Measurements from ENCODE around the gene FABP7. TPM values are rescaled to one million over a fixed set of nuclear protein-coding genes. Genes with fewer than 3 reads are reported as not detected.

Gene FABP7
- total RNA-seq, 1 experiment from 2014 or later = not detected

DNA sequence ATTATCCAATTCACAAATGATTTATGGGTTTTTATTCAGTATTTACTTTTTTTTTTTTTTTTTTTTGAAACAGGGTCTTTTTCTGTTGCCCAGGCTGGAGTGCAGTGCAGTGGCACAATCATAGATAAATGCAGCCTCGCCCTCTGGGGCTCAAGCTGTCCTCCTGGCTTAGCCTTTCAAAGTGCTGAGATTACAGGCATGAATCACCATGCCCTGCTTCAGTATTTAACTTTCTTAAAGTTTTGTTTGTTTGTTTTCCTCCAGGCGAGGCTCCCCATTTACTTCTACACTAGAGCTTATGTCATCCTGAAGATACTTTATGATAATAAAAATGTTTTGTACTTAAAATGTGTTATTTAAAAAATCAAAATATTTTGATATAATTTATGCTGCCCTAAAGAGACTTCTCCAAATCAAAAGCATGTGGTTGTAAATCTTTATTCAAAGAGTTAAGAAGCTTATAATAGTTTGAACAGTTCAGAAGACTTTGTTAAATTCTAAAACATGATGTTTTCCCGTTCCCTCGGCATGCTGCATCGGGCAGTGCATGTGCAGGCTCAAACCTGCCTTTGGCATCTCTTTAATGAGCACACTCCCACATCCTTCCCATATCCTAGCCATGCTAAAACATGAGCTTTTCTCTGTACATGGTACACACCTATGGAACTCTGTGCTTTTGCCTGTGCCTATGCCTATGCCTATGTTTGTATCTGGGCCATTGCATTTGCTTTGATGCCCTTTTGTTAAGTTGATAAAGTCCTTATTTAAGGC is 20.6 kb downstream of the FABP7 start:
- intact Hi-C loops (cut with micrococcal nuclease) = no loop called here
- Histone ChIP-seq H3K4me3 (ENCODE audit: low read length) (no peak overlapping the region), H4K20me1 (ENCODE audit: low read length) (no peaks in the 10 kb centered on the region), H3K27ac (ENCODE audit: low read length) (peak overlapping the region; percentile 91), H3K9ac (ENCODE audit: low read length) (no peak overlapping the region), H3K9me2 (replicated peaks; ENCODE audit: low read length) (no peaks in the 10 kb centered on the region), H2AFZ (ENCODE audit: low read length) (no peak overlapping the region), H3K27me3 (ENCODE audit: low read length) (no peaks in the 10 kb centered on the region), H3K79me2 (ENCODE audit: low read length) (0 out of 2 replicates have a peak, but pooled peaks cover 4% of the 10 kb centered on the region), H3F3A (ENCODE audit: low read length, unreplicated experiment) (peaks cover 12% of the 10 kb centered on the region), H3K4me1 (ENCODE audit: insufficient read depth, low read length) (peaks cover 36% of the 10 kb centered on the region), H3K4me2 (ENCODE audit: low read length) (peak overlapping the region; percentile 60), H3K36me3 (ENCODE audit: low read depth, low read length) (no peaks in the 10 kb centered on the region), H3K9me3 (ENCODE audit: low read length) (no peaks in the 10 kb centered on the region)
- POLR2A ChIA-PET (ENCODE audit: unreplicated experiment) = interaction anchor here (0.6 kb wide), 1 partner anchor 11 kb away, joined by 3 read pairs; no protein-coding TSS in a partner anchor
- TF ChIP-seq EZH2phosphoT487 (IDR thresholded peaks at IDR 0.05; ENCODE audit: borderline replicate concordance, low read length) = no peak
- no peak for TF ChIP-seq EZH2 (IDR thresholded peaks at IDR 0.05; ENCODE audit: low read length, unreplicated experiment)
- TF ChIP-seq, protein P1, sequence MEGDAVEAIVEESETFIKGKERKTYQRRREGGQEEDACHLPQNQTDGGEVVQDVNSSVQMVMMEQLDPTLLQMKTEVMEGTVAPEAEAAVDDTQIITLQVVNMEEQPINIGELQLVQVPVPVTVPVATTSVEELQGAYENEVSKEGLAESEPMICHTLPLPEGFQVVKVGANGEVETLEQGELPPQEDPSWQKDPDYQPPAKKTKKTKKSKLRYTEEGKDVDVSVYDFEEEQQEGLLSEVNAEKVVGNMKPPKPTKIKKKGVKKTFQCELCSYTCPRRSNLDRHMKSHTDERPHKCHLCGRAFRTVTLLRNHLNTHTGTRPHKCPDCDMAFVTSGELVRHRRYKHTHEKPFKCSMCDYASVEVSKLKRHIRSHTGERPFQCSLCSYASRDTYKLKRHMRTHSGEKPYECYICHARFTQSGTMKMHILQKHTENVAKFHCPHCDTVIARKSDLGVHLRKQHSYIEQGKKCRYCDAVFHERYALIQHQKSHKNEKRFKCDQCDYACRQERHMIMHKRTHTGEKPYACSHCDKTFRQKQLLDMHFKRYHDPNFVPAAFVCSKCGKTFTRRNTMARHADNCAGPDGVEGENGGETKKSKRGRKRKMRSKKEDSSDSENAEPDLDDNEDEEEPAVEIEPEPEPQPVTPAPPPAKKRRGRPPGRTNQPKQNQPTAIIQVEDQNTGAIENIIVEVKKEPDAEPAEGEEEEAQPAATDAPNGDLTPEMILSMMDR (conservative IDR thresholded peaks at IDR 0.05; ENCODE audit: low read depth, low read length) = no peak
- DNase-seq = peak; percentile 63
- CTCF ChIA-PET = interaction anchor here (1.4 kb wide), 1 partner anchor 39 kb away, joined by 4 read pairs; no protein-coding TSS in a partner anchor
- ATAC-seq = peak; percentile 59
- BruUV-seq (replicated peaks) = no TSS peak

DNA sequence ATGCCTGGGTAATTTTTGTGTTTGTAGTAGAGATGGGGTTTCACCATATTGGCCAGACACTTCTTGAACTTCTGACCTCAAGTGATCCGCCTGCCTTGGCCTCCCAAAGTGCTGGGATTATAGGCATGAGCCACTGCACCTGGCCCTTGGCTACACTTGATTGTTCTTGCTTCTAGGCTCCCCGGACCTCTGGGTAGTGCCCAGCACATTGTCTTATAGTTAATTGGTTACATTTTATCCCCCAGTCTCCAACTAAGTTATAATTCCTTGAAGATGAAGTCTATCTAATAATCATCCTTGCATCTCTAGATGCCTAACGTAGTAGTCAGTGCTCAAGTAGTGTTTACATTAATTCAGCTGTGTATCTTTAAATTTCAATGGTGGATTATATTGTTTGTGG is 21.4 kb downstream of the FABP7 start:
- intact Hi-C loops (cut with micrococcal nuclease) = no loop called here
- Histone ChIP-seq H3K4me2 (ENCODE audit: low read length) (no peak overlapping the region), H3K4me1 (ENCODE audit: insufficient read depth, low read length) (peaks cover 36% of the 10 kb centered on the region), H3K27ac (ENCODE audit: low read length) (no peak overlapping the region), H4K20me1 (ENCODE audit: low read length) (no peaks in the 10 kb centered on the region), H3K9me2 (replicated peaks; ENCODE audit: low read length) (no peaks in the 10 kb centered on the region), H3K79me2 (ENCODE audit: low read length) (no peaks in the 10 kb centered on the region), H3K36me3 (ENCODE audit: low read depth, low read length) (no peaks in the 10 kb centered on the region), H3K27me3 (ENCODE audit: low read length) (no peaks in the 10 kb centered on the region), H3K4me3 (ENCODE audit: low read length) (no peak overlapping the region), H3K9ac (ENCODE audit: low read length) (no peak overlapping the region), H2AFZ (ENCODE audit: low read length) (no peak overlapping the region), H3F3A (ENCODE audit: low read length, unreplicated experiment) (peaks cover 12% of the 10 kb centered on the region), H3K9me3 (ENCODE audit: low read length) (no peaks in the 10 kb centered on the region)
- ChIA-PET CTCF (interaction anchor here (1.4 kb wide), 1 partner anchor 38 kb away, joined by 4 read pairs; no protein-coding TSS in a partner anchor), POLR2A (ENCODE audit: unreplicated experiment) (no interaction called here)
- ATAC-seq = no peak
- DNase-seq = no peak
- no TSS peak for BruUV-seq (replicated peaks)
- TF ChIP-seq EZH2phosphoT487 (IDR thresholded peaks at IDR 0.05; ENCODE audit: borderline replicate concordance, low read length) = no peak

DNA sequence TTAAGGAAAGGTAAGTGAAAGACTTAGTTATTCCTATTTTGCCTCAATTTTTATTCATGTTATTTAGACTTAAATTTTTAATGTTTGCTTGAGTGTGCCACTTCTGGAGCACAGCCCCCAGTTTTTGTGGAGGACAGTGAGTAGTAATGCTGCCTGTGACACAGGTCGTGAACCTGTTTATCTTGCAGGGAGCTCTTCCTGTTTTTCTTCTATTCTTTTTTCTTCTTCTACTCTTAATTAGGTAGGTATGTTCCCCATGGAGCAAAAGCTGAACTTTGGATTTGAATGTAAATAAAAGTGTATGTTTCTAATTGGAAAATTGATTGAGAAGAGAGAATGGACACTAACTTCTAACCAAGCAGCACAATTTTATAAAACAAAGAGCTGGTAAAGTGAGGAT is 21.9 kb downstream of the FABP7 start:
- BruUV-seq (replicated peaks) = no TSS peak
- Histone ChIP-seq H3K27ac (ENCODE audit: low read length) (no peak overlapping the region), H3K4me2 (ENCODE audit: low read length) (no peak overlapping the region), H3K79me2 (ENCODE audit: low read length) (no peaks in the 10 kb centered on the region), H3K9me3 (ENCODE audit: low read length) (no peaks in the 10 kb centered on the region), H4K20me1 (ENCODE audit: low read length) (no peaks in the 10 kb centered on the region), H3K9me2 (replicated peaks; ENCODE audit: low read length) (no peaks in the 10 kb centered on the region), H3F3A (ENCODE audit: low read length, unreplicated experiment) (peaks cover 12% of the 10 kb centered on the region), H2AFZ (ENCODE audit: low read length) (no peak overlapping the region), H3K9ac (ENCODE audit: low read length) (no peak overlapping the region), H3K4me3 (ENCODE audit: low read length) (no peak overlapping the region), H3K36me3 (ENCODE audit: low read depth, low read length) (no peaks in the 10 kb centered on the region), H3K27me3 (ENCODE audit: low read length) (no peaks in the 10 kb centered on the region), H3K4me1 (ENCODE audit: insufficient read depth, low read length) (peaks cover 36% of the 10 kb centered on the region)
- ATAC-seq = no peak
- intact Hi-C loops (cut with micrococcal nuclease) = no loop called here
- POLR2A ChIA-PET (ENCODE audit: unreplicated experiment) = no interaction called here
- CTCF ChIA-PET = interaction anchor here (0.7 to 1.4 kb wide), 2 partner anchors 29 to 37 kb away, joined by 4 read pairs; no protein-coding TSS in a partner anchor
- TF ChIP-seq EZH2 (IDR thresholded peaks at IDR 0.05; ENCODE audit: low read length, unreplicated experiment) = no peak
- no peak for TF ChIP-seq EZH2phosphoT487 (IDR thresholded peaks at IDR 0.05; ENCODE audit: borderline replicate concordance, low read length)
- TF ChIP-seq, protein P1 (conservative IDR thresholded peaks at IDR 0.05; ENCODE audit: low read depth, low read length) = no peak
- no peak for DNase-seq
